ENCODE data around the gene TMA7B.

The TMA7B gene

GRCh38 chr22:40004836-40005235 is 44.6 kb downstream of the TMA7B start:
- no peak for DNase-seq

GRCh38 chr22:40006641-40007040 is 46.4 kb downstream of the TMA7B start:
- no peak for DNase-seq

GRCh38 chr22:40007853-40008710 is 47.9 kb downstream of the TMA7B start:
- no peak for DNase-seq

GRCh38 chr22:40008726-40009291 is 48.6 kb downstream of the TMA7B start:
- DNase-seq = no peak

GRCh38 chr22:40009292-40009774 is 49.1 kb downstream of the TMA7B start:
- DNase-seq = no peak

DNA sequence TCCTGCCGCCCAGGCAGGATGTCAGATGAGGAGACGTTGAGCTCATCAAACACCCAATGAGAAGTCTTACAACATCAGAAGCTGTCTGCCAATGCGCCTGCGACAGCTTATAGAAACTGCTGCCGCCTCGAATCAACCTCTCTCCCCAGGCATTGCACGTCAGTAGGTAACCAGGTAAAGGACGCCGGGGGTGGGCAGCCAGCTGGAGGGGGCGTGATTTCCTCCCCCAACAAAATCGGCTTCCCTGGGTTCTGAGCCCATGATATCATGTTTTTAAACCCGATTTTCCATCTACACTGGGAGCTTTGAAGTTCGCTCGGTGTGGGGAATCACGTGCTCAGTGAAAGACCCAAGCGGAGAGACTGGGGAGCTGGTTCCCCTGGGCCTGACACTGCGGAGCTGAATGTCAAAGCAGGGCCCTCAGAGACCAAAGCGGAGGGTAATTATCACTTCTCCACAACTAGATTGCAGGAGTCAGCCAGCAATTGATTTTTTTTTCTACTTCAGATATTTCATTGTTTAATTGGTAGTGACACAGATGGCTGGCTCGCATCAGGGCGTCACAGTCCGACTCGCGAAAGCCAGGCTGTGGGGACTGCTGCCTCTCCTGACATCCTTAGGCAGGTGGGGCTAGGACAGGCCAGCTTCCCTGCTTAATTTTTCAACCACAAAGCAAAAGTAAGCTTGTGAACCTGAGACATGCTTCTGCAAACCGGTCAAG is 49.9 kb downstream of the TMA7B start:
- no peak for DNase-seq

- DNase-seq = no peak
Measured at GRCh38 chr22:40010746-40011145, 50.5 kb downstream of the TMA7B start.

Data from T-helper 9 cell (primary cell).